ENCODE results near the gene CSF3R.

CSF3R gene

DNA sequence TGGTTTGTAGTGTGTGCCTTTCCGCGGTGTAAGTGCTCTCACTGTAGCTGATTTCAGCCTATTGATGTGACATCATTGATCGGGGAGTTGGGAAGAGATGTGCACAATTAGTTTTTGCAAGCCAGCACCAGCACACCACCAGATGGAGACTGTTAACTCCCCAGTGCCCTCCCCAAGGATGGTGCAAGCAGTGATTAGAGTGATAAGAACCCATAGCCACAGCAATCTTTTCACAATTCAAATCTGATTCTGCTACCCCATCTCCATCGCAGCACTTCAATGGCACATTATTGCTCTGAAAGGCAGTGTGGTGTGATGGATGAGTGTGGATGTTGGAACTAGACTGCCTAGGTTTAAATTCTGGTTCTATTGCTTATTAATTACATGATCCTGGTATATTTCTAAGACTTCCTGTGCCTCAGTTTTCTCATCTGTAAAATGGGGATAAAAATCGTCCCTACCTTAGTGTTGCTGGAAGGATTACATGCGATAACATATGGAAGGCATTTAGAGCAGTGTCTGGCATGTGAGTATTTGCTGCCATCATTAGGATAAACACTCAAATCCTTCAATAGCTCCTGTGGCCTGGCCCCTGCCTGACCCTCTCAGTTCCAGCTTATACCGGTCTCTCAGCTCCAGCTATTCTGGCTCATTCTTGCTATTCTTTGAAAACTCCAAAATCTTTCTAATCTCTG is 6.7 kb downstream of the CSF3R start:
- H3K27ac ChIP-seq (ENCODE audit: insufficient read depth in 1 of 2, low read depth in 1 of 2, low read length in 2 of 2, poor library complexity in 1 of 2, severe bottlenecking in 2 of 2): no peak overlapping the region
- peaks cover 12 to 65% (median 40%) of the 10 kb centered on the region in 4 experiments for H3K36me3 ChIP-seq (ENCODE audit: control insufficient read depth in 4 of 4, insufficient read depth in 4 of 4, low read length in 3 of 4)
- peaks cover 0 to 18% (median 13%) of the 10 kb centered on the region in 4 experiments for H3K4me1 ChIP-seq (ENCODE audit: control extremely low read depth in 1 of 4, control insufficient read depth in 4 of 4, insufficient read depth in 4 of 4, low read length in 3 of 4)
- ChIA-PET POLR2A (no interaction called here), CTCF (interaction anchor here (0.7 to 1.3 kb wide), 2 partner anchors 11 to 23 kb away, joined by 3 to 6 read pairs; no protein-coding TSS in a partner anchor)
- no peak for DNase-seq
- no peaks in the 10 kb centered on the region for H3K9me3 ChIP-seq (ENCODE audit: control extremely low read depth in 1 of 5, control insufficient read depth in 4 of 5, insufficient read depth in 2 of 5, low read depth in 1 of 5, low read length in 4 of 5)
- 100% methylated on average over 4 of the region's 7 CpGs for WGBS (ENCODE audit: insufficient coverage)
- no peak overlapping the region for H3K4me3 ChIP-seq (ENCODE audit: control insufficient read depth in 1 of 7, extremely low read depth in 1 of 7, insufficient read depth in 4 of 7, low read depth in 2 of 7, low read length in 6 of 7)
- no peaks in the 10 kb centered on the region for H3K27me3 ChIP-seq (replicated peaks in 2 of 5; ENCODE audit: control insufficient read depth in 4 of 5, insufficient read depth in 5 of 5, low read length in 4 of 5)

- Histone ChIP-seq H3K36me3 (ENCODE audit: control insufficient read depth in 4 of 4, insufficient read depth in 4 of 4, low read length in 3 of 4) (peaks cover 12 to 67% (median 39%) of the 10 kb centered on the region in 4 experiments), H3K27me3 (replicated peaks in 2 of 5; ENCODE audit: control insufficient read depth in 4 of 5, insufficient read depth in 5 of 5, low read length in 4 of 5) (no peaks in the 10 kb centered on the region), H3K4me3 (ENCODE audit: control insufficient read depth in 1 of 7, extremely low read depth in 1 of 7, insufficient read depth in 4 of 7, low read depth in 2 of 7, low read length in 6 of 7) (no peak overlapping the region), H3K27ac (ENCODE audit: insufficient read depth in 1 of 2, low read depth in 1 of 2, low read length in 2 of 2, poor library complexity in 1 of 2, severe bottlenecking in 2 of 2) (no peak overlapping the region), H3K9me3 (ENCODE audit: control extremely low read depth in 1 of 5, control insufficient read depth in 4 of 5, insufficient read depth in 2 of 5, low read depth in 1 of 5, low read length in 4 of 5) (no peaks in the 10 kb centered on the region), H3K4me1 (ENCODE audit: control extremely low read depth in 1 of 4, control insufficient read depth in 4 of 4, insufficient read depth in 4 of 4, low read length in 3 of 4) (peaks cover 0 to 11% (median 6%) of the 10 kb centered on the region in 4 experiments)
- CTCF ChIA-PET: interaction anchor here (0.6 to 1.3 kb wide), 2 partner anchors 12 to 81 kb away, joined by 3 to 6 read pairs; no protein-coding TSS in a partner anchor
- no peak for DNase-seq
- WGBS (ENCODE audit: insufficient coverage): 96% methylated on average over 7 of the region's 9 CpGs
- POLR2A ChIA-PET: no interaction called here
Observed at GRCh38 chr1:36475341-36475740, 7.4 kb downstream of the CSF3R start.

DNA sequence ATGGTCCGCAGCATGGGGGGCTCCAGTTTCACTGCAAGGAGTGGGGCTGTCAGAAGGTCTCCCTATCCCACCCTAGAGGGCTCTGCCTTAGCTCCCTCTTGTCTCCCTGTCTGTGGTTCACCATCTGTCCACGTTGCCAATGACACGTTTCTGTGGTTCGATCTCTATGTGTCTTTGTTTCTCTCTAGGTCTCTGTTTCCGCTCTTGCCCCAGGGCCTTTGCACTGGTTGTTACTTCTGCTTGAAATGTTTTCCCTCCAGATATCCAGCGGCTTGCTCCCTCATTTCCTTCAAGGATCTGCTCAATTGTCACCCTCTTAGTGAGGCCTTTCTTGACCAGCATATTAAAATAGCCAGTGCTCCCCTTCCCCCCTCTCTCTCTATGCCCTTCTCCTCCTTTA is 10.1 kb downstream of the CSF3R start:
- POLR2A ChIA-PET: no interaction called here

DNA sequence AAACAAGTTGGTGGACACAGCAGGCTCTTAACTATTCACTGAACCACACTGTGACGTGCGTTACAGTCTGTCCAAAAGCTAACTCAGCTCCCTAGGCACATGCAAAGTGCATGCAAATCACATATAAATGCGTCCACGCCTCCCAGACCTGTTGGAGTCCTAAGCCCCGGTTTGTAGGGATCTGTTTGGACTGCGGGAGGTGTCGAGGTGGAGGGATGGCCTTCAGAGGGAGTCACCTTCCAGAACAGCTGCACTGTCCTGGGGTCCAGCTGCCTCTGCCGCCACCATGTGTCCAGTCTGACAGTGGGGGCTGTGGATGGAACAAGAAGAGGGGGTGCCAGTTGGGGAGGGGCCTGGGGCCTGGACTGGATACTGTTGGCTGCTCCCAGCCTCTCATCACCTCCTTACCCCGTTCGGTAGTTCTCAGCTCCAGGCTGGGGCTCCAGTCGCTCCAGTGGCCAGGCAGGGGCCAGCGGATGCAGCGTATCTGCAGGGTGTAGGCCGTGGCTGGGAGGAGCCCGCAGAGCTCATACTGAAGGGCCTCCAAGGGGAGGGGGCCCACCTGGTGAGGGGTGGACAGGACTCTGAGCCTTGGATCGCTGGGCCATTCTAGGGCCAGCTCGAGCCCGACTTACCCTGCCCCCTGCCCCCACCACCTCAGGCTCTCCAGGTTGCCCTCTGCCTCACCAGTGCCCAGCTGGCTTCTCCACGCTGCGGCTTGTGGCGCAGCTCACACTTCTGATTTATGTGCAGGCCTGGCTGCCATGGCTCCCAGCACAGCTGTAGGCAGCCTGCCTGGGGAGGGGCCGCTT is 10.7 kb downstream of the CSF3R start:
- H3K27ac ChIP-seq (ENCODE audit: insufficient read depth in 1 of 2, low read depth in 1 of 2, low read length in 2 of 2, poor library complexity in 1 of 2, severe bottlenecking in 2 of 2): no peak overlapping the region
- no peaks in the 10 kb centered on the region for H3K4me1 ChIP-seq (ENCODE audit: control extremely low read depth in 1 of 4, control insufficient read depth in 4 of 4, insufficient read depth in 4 of 4, low read length in 3 of 4)
- no peaks in the 10 kb centered on the region for H3K27me3 ChIP-seq (replicated peaks in 2 of 5; ENCODE audit: control insufficient read depth in 4 of 5, insufficient read depth in 5 of 5, low read length in 4 of 5)
- 93% methylated on average over 18 of the region's 22 CpGs for WGBS (ENCODE audit: insufficient coverage)
- H3K36me3 ChIP-seq (ENCODE audit: control insufficient read depth in 4 of 4, insufficient read depth in 4 of 4, low read length in 3 of 4): peaks cover 7 to 69% (median 45%) of the 10 kb centered on the region in 4 experiments
- no peak for DNase-seq
- no peaks in the 10 kb centered on the region for H3K9me3 ChIP-seq (ENCODE audit: control extremely low read depth in 1 of 5, control insufficient read depth in 4 of 5, insufficient read depth in 2 of 5, low read depth in 1 of 5, low read length in 4 of 5)
- ChIA-PET POLR2A (no interaction called here), CTCF (no interaction called here)
- H3K4me3 ChIP-seq (ENCODE audit: control insufficient read depth in 1 of 7, extremely low read depth in 1 of 7, insufficient read depth in 4 of 7, low read depth in 2 of 7, low read length in 6 of 7): no peak overlapping the region

More for the DNA sequence above, 10.1 kb downstream of the CSF3R start:
- Histone ChIP-seq H3K4me3 (ENCODE audit: control insufficient read depth in 1 of 7, extremely low read depth in 1 of 7, insufficient read depth in 4 of 7, low read depth in 2 of 7, low read length in 6 of 7) (no peak overlapping the region), H3K9me3 (ENCODE audit: control extremely low read depth in 1 of 5, control insufficient read depth in 4 of 5, insufficient read depth in 2 of 5, low read depth in 1 of 5, low read length in 4 of 5) (no peaks in the 10 kb centered on the region), H3K27me3 (replicated peaks in 2 of 5; ENCODE audit: control insufficient read depth in 4 of 5, insufficient read depth in 5 of 5, low read length in 4 of 5) (no peaks in the 10 kb centered on the region), H3K36me3 (ENCODE audit: control insufficient read depth in 4 of 4, insufficient read depth in 4 of 4, low read length in 3 of 4) (peaks cover 7 to 66% (median 42%) of the 10 kb centered on the region in 4 experiments), H3K4me1 (ENCODE audit: control extremely low read depth in 1 of 4, control insufficient read depth in 4 of 4, insufficient read depth in 4 of 4, low read length in 3 of 4) (no peaks in the 10 kb centered on the region), H3K27ac (ENCODE audit: insufficient read depth in 1 of 2, low read depth in 1 of 2, low read length in 2 of 2, poor library complexity in 1 of 2, severe bottlenecking in 2 of 2) (no peak overlapping the region)
- 92% methylated on average over 5 of the region's 6 CpGs for WGBS (ENCODE audit: insufficient coverage)
- CTCF ChIA-PET: no interaction called here
- no peak for DNase-seq

- Histone ChIP-seq H3K27ac (ENCODE audit: insufficient read depth in 1 of 2, low read depth in 1 of 2, low read length in 2 of 2, poor library complexity in 1 of 2, severe bottlenecking in 2 of 2) (no peak overlapping the region), H3K4me1 (ENCODE audit: control extremely low read depth in 1 of 4, control insufficient read depth in 4 of 4, insufficient read depth in 4 of 4, low read length in 3 of 4) (peaks cover 4 to 16% (median 6%) of the 10 kb centered on the region in 4 experiments), H3K9me3 (ENCODE audit: control extremely low read depth in 1 of 5, control insufficient read depth in 4 of 5, insufficient read depth in 2 of 5, low read depth in 1 of 5, low read length in 4 of 5) (no peaks in the 10 kb centered on the region), H3K4me3 (ENCODE audit: control insufficient read depth in 1 of 7, extremely low read depth in 1 of 7, insufficient read depth in 4 of 7, low read depth in 2 of 7, low read length in 6 of 7) (no peak overlapping the region), H3K36me3 (ENCODE audit: control insufficient read depth in 4 of 4, insufficient read depth in 4 of 4, low read length in 3 of 4) (peaks cover 0 to 60% (median 40%) of the 10 kb centered on the region in 4 experiments), H3K27me3 (replicated peaks in 2 of 5; ENCODE audit: control insufficient read depth in 4 of 5, insufficient read depth in 5 of 5, low read length in 4 of 5) (no peaks in the 10 kb centered on the region)
- ChIA-PET POLR2A (no interaction called here), CTCF (interaction anchor here (1.3 kb wide), 1 partner anchor 126 kb away, joined by 3 read pairs; no protein-coding TSS in a partner anchor)
- DNase-seq: no peak
- WGBS (ENCODE audit: insufficient coverage): 100% methylated on average over 1 of the region's 2 CpGs
Observed at GRCh38 chr1:36469163-36469562, 13.6 kb downstream of the CSF3R start.

- no peak for DNase-seq
- ChIA-PET CTCF (interaction anchor here (1.2 kb wide), 1 partner anchor 21 kb away, joined by 6 read pairs; no protein-coding TSS in a partner anchor), POLR2A (interaction anchor here (0.6 kb wide), 1 partner anchor 675 kb away, joined by 4 read pairs; no protein-coding TSS in a partner anchor)
- H3K4me1 ChIP-seq (ENCODE audit: control extremely low read depth in 1 of 4, control insufficient read depth in 4 of 4, insufficient read depth in 4 of 4, low read length in 3 of 4): peaks cover 9 to 22% (median 16%) of the 10 kb centered on the region in 4 experiments
- WGBS (ENCODE audit: insufficient coverage): 88% methylated on average over 4 of the region's 10 CpGs
- H3K36me3 ChIP-seq (ENCODE audit: control insufficient read depth in 4 of 4, insufficient read depth in 4 of 4, low read length in 3 of 4): peaks cover 0 to 49% (median 32%) of the 10 kb centered on the region in 4 experiments
- no peaks in the 10 kb centered on the region for H3K9me3 ChIP-seq (ENCODE audit: control extremely low read depth in 1 of 5, control insufficient read depth in 4 of 5, insufficient read depth in 2 of 5, low read depth in 1 of 5, low read length in 4 of 5)
- H3K4me3 ChIP-seq (ENCODE audit: control insufficient read depth in 1 of 7, extremely low read depth in 1 of 7, insufficient read depth in 4 of 7, low read depth in 2 of 7, low read length in 6 of 7): no peak overlapping the region
- no peaks in the 10 kb centered on the region for H3K27me3 ChIP-seq (replicated peaks in 2 of 5; ENCODE audit: control insufficient read depth in 4 of 5, insufficient read depth in 5 of 5, low read length in 4 of 5)
- no peak overlapping the region for H3K27ac ChIP-seq (ENCODE audit: insufficient read depth in 1 of 2, low read depth in 1 of 2, low read length in 2 of 2, poor library complexity in 1 of 2, severe bottlenecking in 2 of 2)
Observed at GRCh38 chr1:36467700-36468455, 14.8 kb downstream of the CSF3R start.
